Suprapubic skin (tissue), 3 donors: ENCODE measurements around the gene WNK1.

ENCODE experiments used
- POLR2A ChIP-seq, 2 donors: fragments of 450-650 bp; IDR thresholded peaks; one replicate each; pipeline ENCODE4 v1.6.1; 2017; ENCODE audit warnings: antibody characterized with exemption in 2 of 2, mild to moderate bottlenecking in 2 of 2, moderate library complexity in 2 of 2
- TF ChIP-seq, protein P1 (sequence below), 2 donors: fragments of 200-600 bp in 1 of 2; fragments of 450-650 bp in 1 of 2; sonication (generic) in 1 of 2; IDR thresholded peaks; one replicate each; pipeline ENCODE4 v1.5.1; 2016 to 2019; ENCODE audit warnings: antibody characterized with exemption in 2 of 2, mild to moderate bottlenecking in 1 of 2, moderate library complexity in 1 of 2

DNA sequence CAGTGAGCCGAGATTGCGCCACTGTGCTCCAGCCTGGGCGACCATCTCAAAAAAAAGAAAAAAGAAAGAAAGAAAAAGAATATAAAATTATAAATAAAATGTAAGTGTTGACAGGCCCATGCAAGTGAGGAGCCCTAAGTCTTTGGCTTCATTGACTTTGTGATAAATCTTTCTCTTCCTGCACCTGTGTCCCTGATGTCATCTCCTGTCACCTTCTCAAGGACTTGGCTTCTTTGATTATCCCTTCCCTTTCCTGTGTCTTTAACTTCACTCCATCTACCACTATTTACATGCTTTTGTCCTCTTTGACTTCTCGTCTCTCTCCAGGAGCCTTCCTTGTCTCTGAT is 33.6 kb upstream of the WNK1 start:
- TF ChIP-seq, protein P1, sequence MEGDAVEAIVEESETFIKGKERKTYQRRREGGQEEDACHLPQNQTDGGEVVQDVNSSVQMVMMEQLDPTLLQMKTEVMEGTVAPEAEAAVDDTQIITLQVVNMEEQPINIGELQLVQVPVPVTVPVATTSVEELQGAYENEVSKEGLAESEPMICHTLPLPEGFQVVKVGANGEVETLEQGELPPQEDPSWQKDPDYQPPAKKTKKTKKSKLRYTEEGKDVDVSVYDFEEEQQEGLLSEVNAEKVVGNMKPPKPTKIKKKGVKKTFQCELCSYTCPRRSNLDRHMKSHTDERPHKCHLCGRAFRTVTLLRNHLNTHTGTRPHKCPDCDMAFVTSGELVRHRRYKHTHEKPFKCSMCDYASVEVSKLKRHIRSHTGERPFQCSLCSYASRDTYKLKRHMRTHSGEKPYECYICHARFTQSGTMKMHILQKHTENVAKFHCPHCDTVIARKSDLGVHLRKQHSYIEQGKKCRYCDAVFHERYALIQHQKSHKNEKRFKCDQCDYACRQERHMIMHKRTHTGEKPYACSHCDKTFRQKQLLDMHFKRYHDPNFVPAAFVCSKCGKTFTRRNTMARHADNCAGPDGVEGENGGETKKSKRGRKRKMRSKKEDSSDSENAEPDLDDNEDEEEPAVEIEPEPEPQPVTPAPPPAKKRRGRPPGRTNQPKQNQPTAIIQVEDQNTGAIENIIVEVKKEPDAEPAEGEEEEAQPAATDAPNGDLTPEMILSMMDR (IDR thresholded peaks at IDR 0.05) = no peak
- no peak for TF ChIP-seq POLR2A (IDR thresholded peaks at IDR 0.05)
